Measurements from ENCODE around the gene ZFX. TPM values are rescaled to one million over a fixed set of nuclear protein-coding genes. Genes with fewer than 3 reads are reported as not detected.
"Not testable (repeated sequence)": the region's sequence is repeated elsewhere in the genome, so short reads cannot be mapped to it uniquely, and the experiment has no call there.

Gene ZFX
- total RNA-seq, 1 donor = 69.3 TPM

- no peak for DNase-seq (ENCODE audit: low read depth)
- TF ChIP-seq CTCF (IDR thresholded peaks at IDR 0.05; ENCODE audit: insufficient read depth, low read length) = no peak
- H3K4me3 ChIP-seq (ENCODE audit: low read depth, low read length) = peak overlapping the region; percentile 95
Measured at GRCh38 chrX:24150898-24151297, 1.4 kb downstream of the ZFX start.

GRCh38 chrX:24151513-24151912 lies 2.0 kb downstream of the ZFX start:
- DNase-seq (ENCODE audit: low read depth) = no peak
- H3K4me3 ChIP-seq (ENCODE audit: low read depth, low read length) = peak overlapping the region; percentile 95
- TF ChIP-seq CTCF (IDR thresholded peaks at IDR 0.05; ENCODE audit: insufficient read depth, low read length) = no peak

- DNase-seq (ENCODE audit: low read depth) = no peak
- H3K4me3 ChIP-seq (ENCODE audit: low read depth, low read length) = peak overlapping the region; percentile 47
- TF ChIP-seq CTCF (IDR thresholded peaks at IDR 0.05; ENCODE audit: insufficient read depth, low read length) = no peak
Measured at GRCh38 chrX:24153178-24153795, 3.8 kb downstream of the ZFX start.

- no peak for TF ChIP-seq CTCF (IDR thresholded peaks at IDR 0.05; ENCODE audit: insufficient read depth, low read length)
- no peak for DNase-seq (ENCODE audit: low read depth)
- peak overlapping the region; percentile 3 for H3K4me3 ChIP-seq (ENCODE audit: low read depth, low read length)
Measured at GRCh38 chrX:24153796-24154189, 4.3 kb downstream of the ZFX start.

- DNase-seq (ENCODE audit: low read depth) = peak; percentile 60
- no peak for TF ChIP-seq CTCF (IDR thresholded peaks at IDR 0.05; ENCODE audit: insufficient read depth, low read length)
- no peak overlapping the region for H3K4me3 ChIP-seq (ENCODE audit: low read depth, low read length)
Measured at GRCh38 chrX:24154490-24155034, 5.0 kb downstream of the ZFX start.

GRCh38 chrX:24155747-24156146 lies 6.2 kb downstream of the ZFX start:
- not testable (repeated sequence) for DNase-seq (ENCODE audit: low read depth); H3K4me3 ChIP-seq (ENCODE audit: low read depth, low read length)

- H3K4me3 ChIP-seq (ENCODE audit: low read depth, low read length) = no peak overlapping the region
- no peak for DNase-seq (ENCODE audit: low read depth)
- TF ChIP-seq CTCF (IDR thresholded peaks at IDR 0.05; ENCODE audit: insufficient read depth, low read length) = no peak
Measured at GRCh38 chrX:24156177-24156576, 6.6 kb downstream of the ZFX start.

All from fibroblast of the aortic adventitia (primary cell).